HG03342 (cell line): ENCODE measurements around the gene LRRC72.
A peak's percentile ranks its signal among the peaks of the same experiment; 100 is the strongest.

Source experiments
- ATAC-seq: cut with Tn5 transposase; IDR thresholded peaks from one replicate; pipeline ENCODE4 v1.9.1; 2021; ENCODE audit warnings: mild to moderate bottlenecking, moderate library complexity; ENCODE audit not compliant: unreplicated experiment

LRRC72 gene

DNA sequence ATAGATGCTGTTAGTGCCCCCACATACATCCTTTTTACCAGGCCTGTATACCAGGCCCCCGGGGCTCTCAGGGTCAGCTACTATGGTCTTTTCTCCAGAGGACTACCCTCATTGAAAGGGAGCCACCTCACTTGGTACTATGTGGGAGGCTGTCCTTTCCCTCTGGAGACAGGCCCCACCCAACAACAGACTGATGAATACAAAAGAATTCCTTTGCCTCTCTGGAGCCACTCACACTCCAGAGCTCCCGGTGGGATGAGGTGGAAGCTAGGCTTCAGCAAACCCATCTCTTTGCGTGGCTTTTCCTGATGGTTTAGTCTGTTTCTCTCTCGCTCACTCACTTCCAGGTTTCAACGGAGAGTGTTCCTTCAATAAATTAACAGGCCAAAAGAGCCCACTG is 88.6 kb downstream of the LRRC72 start:
- no peak for ATAC-seq

DNA sequence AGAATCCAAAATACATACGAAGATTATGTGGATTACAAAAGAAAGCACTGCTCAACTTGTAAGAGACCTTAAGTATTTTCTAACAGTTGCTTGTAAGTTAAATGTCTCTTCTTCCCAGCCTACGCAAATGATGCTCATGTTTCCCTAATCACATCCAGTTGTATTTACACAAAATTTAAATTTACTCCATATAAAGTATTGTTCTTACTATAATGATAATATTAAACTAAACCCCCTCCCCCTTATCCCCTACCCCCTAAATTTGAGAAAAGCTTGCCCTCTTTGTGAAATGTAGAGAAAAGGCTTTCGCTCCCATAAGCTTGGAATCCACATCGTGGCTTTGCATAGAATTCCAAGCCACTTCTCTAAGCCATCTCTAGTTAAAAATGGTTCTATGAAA is 89.5 kb downstream of the LRRC72 start:
- no peak for ATAC-seq

- no peak for ATAC-seq
These were observed 89.9 kb downstream of the LRRC72 start for GRCh38 chr7:16616542-16616941.

GRCh38 chr7:16619979-16620408 is 93.4 kb downstream of the LRRC72 start:
- peak; percentile 90 for ATAC-seq

DNA sequence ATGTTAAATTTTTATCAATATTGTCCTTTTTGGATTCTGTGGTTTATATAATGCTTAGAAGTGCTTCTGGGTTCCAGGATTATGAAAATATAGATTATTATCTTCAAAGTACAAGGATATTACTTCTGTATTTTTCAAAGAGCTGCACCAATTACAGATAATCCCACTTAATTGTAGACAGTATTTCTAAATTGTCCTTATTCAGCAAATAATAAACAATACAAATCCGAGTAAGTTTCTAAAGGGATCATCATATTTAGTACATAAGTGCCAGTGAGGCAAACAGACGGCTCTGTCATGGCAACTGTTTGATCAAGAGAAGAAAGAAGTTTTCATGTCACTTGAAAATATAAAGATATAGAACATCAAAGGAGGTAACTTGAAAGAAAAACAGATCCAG is 99.8 kb downstream of the LRRC72 start:
- no peak for ATAC-seq

DNA sequence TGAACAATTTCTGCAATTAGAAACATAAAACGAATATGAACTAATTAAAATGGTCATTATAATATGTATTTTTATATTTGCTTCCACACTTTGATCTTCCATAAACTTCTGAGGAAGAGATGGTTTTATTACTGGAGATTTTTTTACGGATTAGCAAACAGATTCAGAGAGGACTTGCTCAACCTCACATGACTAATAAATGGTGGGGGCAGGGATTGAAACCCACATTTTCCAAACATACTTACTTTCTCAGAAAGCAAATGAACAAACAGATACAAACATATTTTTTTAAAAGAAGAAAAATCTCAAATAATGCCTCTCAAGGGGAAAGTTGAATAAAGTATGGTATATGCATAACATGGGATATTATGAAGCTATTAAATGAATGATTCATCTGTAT is 100.6 kb downstream of the LRRC72 start:
- no peak for ATAC-seq

DNA sequence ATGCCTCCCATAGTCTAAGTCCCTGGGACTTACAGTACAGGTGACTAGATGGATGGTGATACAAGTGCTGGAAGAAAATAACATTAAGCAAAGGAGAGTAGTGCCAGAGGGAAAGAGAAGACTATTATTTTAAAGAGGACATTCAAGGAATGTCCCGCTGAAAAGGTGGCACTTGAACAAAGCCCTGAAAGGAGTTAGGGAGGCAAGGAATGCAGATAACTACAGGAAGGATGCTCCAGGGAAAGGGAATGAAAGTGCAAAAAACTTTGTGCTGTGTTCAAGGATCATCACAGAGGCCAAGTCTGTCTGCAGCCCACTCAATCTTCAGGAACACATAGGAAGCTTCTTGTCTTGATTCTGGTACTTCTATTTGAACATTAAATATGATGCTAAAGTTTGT is 104.0 kb downstream of the LRRC72 start:
- no peak for ATAC-seq
